ENCODE results near the gene KIF26B.
"Not testable (repeated sequence)": the region's sequence is repeated elsewhere in the genome, so short reads cannot be mapped to it uniquely, and the experiment has no call there.

Gene KIF26B

DNA sequence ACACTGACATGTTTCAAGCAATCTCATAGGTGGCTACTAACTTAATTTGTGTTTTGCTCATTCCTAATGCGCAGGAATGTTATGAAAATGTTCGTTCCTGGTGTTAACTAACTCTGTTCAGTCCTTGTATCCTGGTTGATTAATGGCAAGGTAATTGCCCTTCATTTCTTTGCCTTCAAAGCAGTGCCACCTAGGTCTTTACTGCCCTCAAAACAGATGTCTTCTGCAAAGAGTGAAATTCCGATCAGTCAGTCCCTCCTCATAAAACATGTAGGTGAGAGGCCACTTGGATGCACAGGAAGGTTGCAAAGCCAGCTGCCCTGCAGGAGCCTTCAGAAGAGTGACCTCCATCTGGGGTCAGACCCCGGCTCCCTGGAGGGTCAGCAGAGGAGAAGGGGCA, 179.4 kb downstream of the KIF26B start:
- no peak overlapping the region for H3K9ac ChIP-seq (ENCODE audit: low read length in 5 of 5)
- H3K36me3 ChIP-seq (ENCODE audit: control insufficient read depth in 5 of 5, insufficient read depth in 5 of 5, low read length in 5 of 5) = no peaks in the 10 kb centered on the region
- H3K9me3 ChIP-seq (ENCODE audit: control insufficient read depth in 5 of 5, low read length in 5 of 5) = no peaks in the 10 kb centered on the region
- no peak overlapping the region for H3K4me3 ChIP-seq (ENCODE audit: low read depth in 1 of 5, low read length in 5 of 5)
- H3K4me1 ChIP-seq (ENCODE audit: control insufficient read depth in 5 of 5, insufficient read depth in 5 of 5, low read length in 5 of 5) = no peaks in the 10 kb centered on the region
- H3K27me3 ChIP-seq (ENCODE audit: control insufficient read depth in 5 of 5, insufficient read depth in 4 of 5, low read length in 5 of 5) = peaks cover 0 to 13% (median 6%) of the 10 kb centered on the region in 5 donors
- H3K27ac ChIP-seq (ENCODE audit: low read depth, low read length) = no peak overlapping the region

DNA sequence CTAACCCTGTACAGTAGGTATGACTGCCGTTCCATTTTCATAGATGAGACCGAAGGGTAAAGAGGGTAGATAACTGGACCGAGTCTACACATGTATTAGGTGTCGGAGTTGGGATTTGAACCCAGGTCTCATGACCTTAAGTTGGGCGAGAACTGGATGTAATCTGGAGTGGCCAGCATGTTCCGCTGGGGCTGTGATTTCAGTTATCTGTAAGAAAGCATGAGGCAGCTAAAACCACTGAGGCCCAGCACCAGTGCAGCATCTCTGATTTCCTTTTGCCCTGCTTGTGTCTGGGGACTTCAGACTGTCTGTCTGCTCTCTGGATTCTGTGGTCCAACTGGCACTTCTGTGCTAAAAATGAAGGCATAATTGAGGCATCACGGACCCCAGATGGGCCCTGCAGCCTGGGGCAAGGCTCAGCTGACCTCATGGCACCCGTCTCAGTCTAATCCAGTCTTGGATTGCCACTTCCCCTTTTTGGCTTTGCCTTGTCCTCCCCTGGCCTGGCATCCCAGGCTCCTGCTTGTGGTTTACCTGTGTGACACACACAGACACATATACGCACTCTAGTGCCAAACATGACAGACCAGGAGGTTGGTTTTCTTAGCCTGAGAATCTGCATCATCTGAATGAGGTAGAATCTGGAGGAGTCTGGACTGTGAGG, 180.2 kb downstream of the KIF26B start:
- Histone ChIP-seq H3K4me1 (ENCODE audit: control insufficient read depth in 5 of 5, insufficient read depth in 5 of 5, low read length in 5 of 5) (no peaks in the 10 kb centered on the region), H3K27me3 (ENCODE audit: control insufficient read depth in 5 of 5, insufficient read depth in 4 of 5, low read length in 5 of 5) (peaks cover 0 to 13% (median 6%) of the 10 kb centered on the region in 5 donors), H3K36me3 (ENCODE audit: control insufficient read depth in 5 of 5, insufficient read depth in 5 of 5, low read length in 5 of 5) (no peaks in the 10 kb centered on the region), H3K9me3 (ENCODE audit: control insufficient read depth in 5 of 5, low read length in 5 of 5) (no peaks in the 10 kb centered on the region), H3K9ac (ENCODE audit: low read length in 5 of 5) (no peak overlapping the region), H3K27ac (ENCODE audit: low read depth, low read length) (no peak overlapping the region), H3K4me3 (ENCODE audit: low read depth in 1 of 5, low read length in 5 of 5) (no peak overlapping the region)

- not testable (repeated sequence) for H3K9me3 ChIP-seq (ENCODE audit: control insufficient read depth in 5 of 5, low read length in 5 of 5)
Observed at GRCh38 chr1:245335684-245336083, 180.9 kb downstream of the KIF26B start.

DNA sequence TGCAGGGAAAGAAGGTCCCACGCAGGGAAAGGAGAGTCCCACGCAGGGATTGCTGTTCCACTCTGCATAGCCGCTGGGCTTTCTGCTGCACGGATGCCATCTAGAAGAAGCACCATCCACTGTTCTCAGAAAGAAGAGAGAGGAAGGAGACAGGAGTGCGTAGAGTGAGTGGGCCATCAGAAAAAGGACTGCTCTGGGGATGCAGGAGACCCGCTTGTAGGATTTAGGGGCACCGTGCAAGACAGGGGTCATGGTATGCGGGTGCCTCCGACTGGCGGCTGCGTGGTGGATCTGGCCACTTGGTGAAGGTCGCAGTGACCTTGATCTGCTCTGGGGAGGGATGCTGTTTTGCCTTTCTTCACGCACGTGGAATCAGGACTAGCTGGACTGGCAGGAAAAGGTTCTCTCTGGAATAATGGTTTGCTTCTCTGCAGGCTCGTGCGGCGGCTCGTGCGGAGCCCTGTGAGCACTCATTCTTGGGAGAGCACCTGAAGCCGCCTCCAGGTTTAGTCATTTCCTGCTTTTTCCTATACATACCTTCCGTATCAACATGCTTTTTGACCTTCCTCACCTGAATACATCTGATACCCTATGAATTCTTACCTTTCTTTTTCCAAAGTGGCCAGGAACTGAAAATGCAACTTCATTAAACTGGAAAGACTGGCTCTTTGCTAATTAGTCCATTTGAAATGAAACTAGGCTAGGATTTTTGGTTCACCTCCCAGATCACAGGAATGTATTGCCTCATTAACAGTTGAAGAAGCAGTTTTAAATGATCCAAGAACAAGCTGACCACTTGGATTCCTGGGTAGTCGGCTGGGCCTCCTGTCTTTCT, 181.6 kb downstream of the KIF26B start:
- H3K9me3 ChIP-seq (ENCODE audit: control insufficient read depth in 5 of 5, low read length in 5 of 5) = no peaks in the 10 kb centered on the region
- peaks cover 0 to 14% (median 5%) of the 10 kb centered on the region in 5 donors for H3K27me3 ChIP-seq (ENCODE audit: control insufficient read depth in 5 of 5, insufficient read depth in 4 of 5, low read length in 5 of 5)
- H3K4me3 ChIP-seq (ENCODE audit: low read depth in 1 of 5, low read length in 5 of 5) = no peak overlapping the region
- H3K4me1 ChIP-seq (ENCODE audit: control insufficient read depth in 5 of 5, insufficient read depth in 5 of 5, low read length in 5 of 5) = no peaks in the 10 kb centered on the region
- no peaks in the 10 kb centered on the region for H3K36me3 ChIP-seq (ENCODE audit: control insufficient read depth in 5 of 5, insufficient read depth in 5 of 5, low read length in 5 of 5)
- H3K27ac ChIP-seq (ENCODE audit: low read depth, low read length) = no peak overlapping the region
- no peak overlapping the region for H3K9ac ChIP-seq (ENCODE audit: low read length in 5 of 5)

More at GRCh38 chr1:245335684-245336083, 180.9 kb downstream of the KIF26B start:
- H3K4me3 ChIP-seq (ENCODE audit: low read depth in 1 of 5, low read length in 5 of 5); H3K4me1 ChIP-seq (ENCODE audit: control insufficient read depth in 5 of 5, insufficient read depth in 5 of 5, low read length in 5 of 5); H3K27ac ChIP-seq (ENCODE audit: low read depth, low read length); H3K36me3 ChIP-seq (ENCODE audit: control insufficient read depth in 5 of 5, insufficient read depth in 5 of 5, low read length in 5 of 5); H3K9ac ChIP-seq (ENCODE audit: low read length in 5 of 5): not testable (repeated sequence)
- peaks cover 0 to 11% (median 6%) of the 10 kb centered on the region in 5 donors for H3K27me3 ChIP-seq (ENCODE audit: control insufficient read depth in 5 of 5, insufficient read depth in 4 of 5, low read length in 5 of 5)

DNA sequence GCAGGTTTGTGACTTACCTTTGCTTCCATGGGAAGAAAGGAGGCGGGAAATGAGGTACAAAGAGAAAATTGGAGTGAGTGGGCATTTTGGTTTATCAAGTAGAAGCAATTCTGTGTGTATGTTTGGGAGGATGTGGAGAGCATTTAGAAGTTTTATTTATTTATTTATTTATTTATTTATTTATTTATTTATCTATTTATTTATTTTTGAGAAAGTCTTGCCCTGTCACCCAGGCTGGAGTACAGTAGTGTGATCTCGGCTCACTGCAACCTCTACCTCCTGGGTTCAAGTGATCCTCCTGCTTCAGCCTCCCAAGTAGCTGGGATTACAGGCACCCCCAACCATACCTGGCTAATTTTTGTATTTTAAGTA, 182.2 kb downstream of the KIF26B start:
- H3K4me1 ChIP-seq (ENCODE audit: control insufficient read depth in 5 of 5, insufficient read depth in 5 of 5, low read length in 5 of 5); H3K9me3 ChIP-seq (ENCODE audit: control insufficient read depth in 5 of 5, low read length in 5 of 5); H3K9ac ChIP-seq (ENCODE audit: low read length in 5 of 5); H3K4me3 ChIP-seq (ENCODE audit: low read depth in 1 of 5, low read length in 5 of 5); H3K27ac ChIP-seq (ENCODE audit: low read depth, low read length); H3K36me3 ChIP-seq (ENCODE audit: control insufficient read depth in 5 of 5, insufficient read depth in 5 of 5, low read length in 5 of 5): not testable (repeated sequence)
- peaks cover 0 to 16% (median 5%) of the 10 kb centered on the region in 5 donors for H3K27me3 ChIP-seq (ENCODE audit: control insufficient read depth in 5 of 5, insufficient read depth in 4 of 5, low read length in 5 of 5)

GRCh38 chr1:245337829-245338484, 183.2 kb downstream of the KIF26B start:
- Histone ChIP-seq H3K4me3 (ENCODE audit: low read depth in 1 of 5, low read length in 5 of 5) (no peak overlapping the region), H3K27ac (ENCODE audit: low read depth, low read length) (no peak overlapping the region)

DNA sequence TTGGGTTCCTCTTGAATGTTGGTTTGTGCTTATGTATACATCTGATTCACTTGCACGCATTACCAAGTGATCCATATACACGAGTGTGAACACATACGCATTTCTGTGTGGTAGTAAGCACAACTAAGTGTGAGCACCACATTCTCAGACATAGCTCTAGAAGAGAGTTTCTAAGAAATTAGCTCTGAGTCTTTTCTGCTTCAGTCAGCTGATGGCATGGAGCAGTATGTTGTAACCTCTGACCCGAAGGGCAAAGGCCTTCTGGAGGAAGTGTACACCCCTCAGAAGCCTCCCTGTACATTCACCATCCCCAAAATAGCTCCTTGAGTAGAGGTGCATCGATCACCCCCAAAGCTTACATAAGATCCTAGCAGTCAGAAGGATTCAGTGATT, 183.7 kb downstream of the KIF26B start:
- H3K36me3 ChIP-seq (ENCODE audit: control insufficient read depth in 5 of 5, insufficient read depth in 5 of 5, low read length in 5 of 5) = no peaks in the 10 kb centered on the region
- no peaks in the 10 kb centered on the region for H3K4me1 ChIP-seq (ENCODE audit: control insufficient read depth in 5 of 5, insufficient read depth in 5 of 5, low read length in 5 of 5)
- no peak overlapping the region for H3K9ac ChIP-seq (ENCODE audit: low read length in 5 of 5)
- H3K9me3 ChIP-seq (ENCODE audit: control insufficient read depth in 5 of 5, low read length in 5 of 5) = no peaks in the 10 kb centered on the region
- H3K4me3 ChIP-seq (ENCODE audit: low read depth in 1 of 5, low read length in 5 of 5) = no peak overlapping the region
- H3K27me3 ChIP-seq (ENCODE audit: control insufficient read depth in 5 of 5, insufficient read depth in 4 of 5, low read length in 5 of 5) = peaks cover 0 to 16% (median 5%) of the 10 kb centered on the region in 5 donors
- no peak overlapping the region for H3K27ac ChIP-seq (ENCODE audit: low read depth, low read length)

More at GRCh38 chr1:245337829-245338484, 183.2 kb downstream of the KIF26B start:
- Histone ChIP-seq H3K36me3 (ENCODE audit: control insufficient read depth in 5 of 5, insufficient read depth in 5 of 5, low read length in 5 of 5) (no peaks in the 10 kb centered on the region), H3K9me3 (ENCODE audit: control insufficient read depth in 5 of 5, low read length in 5 of 5) (no peaks in the 10 kb centered on the region), H3K9ac (ENCODE audit: low read length in 5 of 5) (no peak overlapping the region), H3K4me1 (ENCODE audit: control insufficient read depth in 5 of 5, insufficient read depth in 5 of 5, low read length in 5 of 5) (no peaks in the 10 kb centered on the region), H3K27me3 (ENCODE audit: control insufficient read depth in 5 of 5, insufficient read depth in 4 of 5, low read length in 5 of 5) (peaks cover 0 to 16% (median 5%) of the 10 kb centered on the region in 5 donors)

DNA sequence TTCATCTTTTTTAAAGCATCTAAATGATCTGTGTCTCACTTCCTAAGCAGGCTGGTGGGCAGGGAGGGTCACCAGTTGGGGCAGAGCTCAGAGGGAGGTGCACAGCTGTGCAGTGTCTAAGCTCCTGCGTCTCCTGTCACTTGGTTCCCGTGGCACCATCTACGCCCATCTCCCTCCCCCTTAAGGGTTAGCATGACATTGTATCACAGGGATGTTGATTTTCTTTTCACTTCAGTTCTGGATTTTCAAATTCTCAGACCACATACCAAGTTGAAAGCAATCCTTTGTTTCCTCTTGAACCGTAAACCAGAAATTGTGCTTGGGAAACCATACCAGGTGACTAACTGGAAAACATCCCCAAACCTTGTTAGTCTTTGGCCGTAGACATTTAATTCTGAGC, 187.0 kb downstream of the KIF26B start:
- no peaks in the 10 kb centered on the region for H3K9me3 ChIP-seq (ENCODE audit: control insufficient read depth in 5 of 5, low read length in 5 of 5)
- H3K36me3 ChIP-seq (ENCODE audit: control insufficient read depth in 5 of 5, insufficient read depth in 5 of 5, low read length in 5 of 5) = no peaks in the 10 kb centered on the region
- no peak overlapping the region for H3K27ac ChIP-seq (ENCODE audit: low read depth, low read length)
- peaks cover 0 to 18% (median 3%) of the 10 kb centered on the region in 5 donors for H3K27me3 ChIP-seq (ENCODE audit: control insufficient read depth in 5 of 5, insufficient read depth in 4 of 5, low read length in 5 of 5)
- H3K4me1 ChIP-seq (ENCODE audit: control insufficient read depth in 5 of 5, insufficient read depth in 5 of 5, low read length in 5 of 5) = no peaks in the 10 kb centered on the region
- H3K4me3 ChIP-seq (ENCODE audit: low read depth in 1 of 5, low read length in 5 of 5) = no peak overlapping the region
- H3K9ac ChIP-seq (ENCODE audit: low read length in 5 of 5) = no peak overlapping the region

DNA sequence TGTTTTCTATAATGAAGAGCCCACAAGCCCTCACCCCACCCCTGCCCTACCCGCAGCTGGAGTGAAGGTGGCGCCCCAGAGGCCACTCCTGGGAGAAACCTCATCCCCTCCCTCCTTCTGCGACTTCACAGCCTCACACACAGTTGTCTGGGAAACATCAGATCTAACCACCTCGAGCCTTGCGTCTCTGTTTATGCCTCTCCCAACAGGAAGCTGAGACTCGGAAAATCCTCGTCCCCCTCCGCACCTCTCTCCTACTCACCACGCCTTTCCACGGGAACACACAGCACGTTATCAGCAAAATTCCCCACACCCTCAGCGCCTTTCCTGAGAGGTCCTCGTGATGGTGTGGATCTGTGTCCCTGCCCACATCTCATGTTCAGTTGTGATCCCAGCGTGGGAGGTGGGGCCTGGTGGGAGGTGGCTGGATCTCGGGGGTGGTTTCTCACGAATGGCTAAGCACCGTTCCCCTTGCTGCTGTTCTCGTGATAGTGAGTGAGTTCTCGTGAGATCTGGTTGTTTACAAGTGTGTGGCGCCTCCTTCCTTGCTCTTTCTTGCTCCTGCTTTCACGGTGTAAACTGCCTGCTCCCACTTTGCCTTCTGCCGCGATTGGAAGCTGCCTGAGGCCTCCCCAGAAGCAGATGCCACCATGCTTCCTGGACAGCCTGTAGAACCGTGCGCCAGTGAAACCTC, 190.6 kb downstream of the KIF26B start:
- Histone ChIP-seq H3K27me3 (ENCODE audit: control insufficient read depth in 5 of 5, insufficient read depth in 4 of 5, low read length in 5 of 5) (peaks cover 0 to 22% (median 3%) of the 10 kb centered on the region in 5 donors), H3K9me3 (ENCODE audit: control insufficient read depth in 5 of 5, low read length in 5 of 5) (no peaks in the 10 kb centered on the region), H3K36me3 (ENCODE audit: control insufficient read depth in 5 of 5, insufficient read depth in 5 of 5, low read length in 5 of 5) (no peaks in the 10 kb centered on the region), H3K9ac (ENCODE audit: low read length in 5 of 5) (no peak overlapping the region), H3K27ac (ENCODE audit: low read depth, low read length) (no peak overlapping the region), H3K4me3 (ENCODE audit: low read depth in 1 of 5, low read length in 5 of 5) (no peak overlapping the region), H3K4me1 (ENCODE audit: control insufficient read depth in 5 of 5, insufficient read depth in 5 of 5, low read length in 5 of 5) (no peaks in the 10 kb centered on the region)
